GM10847 (cell line): ENCODE measurements around the gene TCEAL3.

Experiments
- POLR2A ChIP-seq: IDR thresholded peaks from 2 replicates; pipeline ENCODE4 v1.6.1; 2011; ENCODE audit not compliant: insufficient read length; ENCODE audit errors: extremely low read depth

The TCEAL3 gene

GRCh38 chrX:103614999-103615398 lies 7.2 kb downstream of the TCEAL3 start:
- no peak for TF ChIP-seq POLR2A

GRCh38 chrX:103615781-103616371 lies 8.1 kb downstream of the TCEAL3 start:
- no peak for TF ChIP-seq POLR2A

- TF ChIP-seq POLR2A = no peak
Observed at GRCh38 chrX:103616676-103617186, 9.0 kb downstream of the TCEAL3 start.

- no peak for TF ChIP-seq POLR2A
Observed at GRCh38 chrX:103624111-103624510, 16.3 kb downstream of the TCEAL3 start.

- TF ChIP-seq POLR2A = no peak
Observed at GRCh38 chrX:103626855-103627254, 19.1 kb downstream of the TCEAL3 start.

- TF ChIP-seq POLR2A = peak; percentile 30
Observed at GRCh38 chrX:103628386-103629317, 20.9 kb downstream of the TCEAL3 start, which contains the start of gene TCEAL1. TCEAL1 (plus strand) TSS chrX:103628975; CDS start chrX:103629917, 942 bp downstream.

GRCh38 chrX:103629318-103630170 lies 21.8 kb downstream of the TCEAL3 start:
- TF ChIP-seq POLR2A = no peak

- TF ChIP-seq POLR2A = no peak
Observed at GRCh38 chrX:103630171-103630511, 22.4 kb downstream of the TCEAL3 start.

GRCh38 chrX:103631145-103631544 lies 23.4 kb downstream of the TCEAL3 start:
- TF ChIP-seq POLR2A = no peak

GRCh38 chrX:103635436-103635835 lies 27.7 kb downstream of the TCEAL3 start:
- TF ChIP-seq POLR2A = no peak

- TF ChIP-seq POLR2A = no peak
Observed at GRCh38 chrX:103637604-103638338, 30.0 kb downstream of the TCEAL3 start.

GRCh38 chrX:103640401-103641155 lies 32.8 kb downstream of the TCEAL3 start:
- TF ChIP-seq POLR2A = no peak

- TF ChIP-seq POLR2A = no peak
Observed at GRCh38 chrX:103644125-103644524, 36.4 kb downstream of the TCEAL3 start.

GRCh38 chrX:103647630-103648029 lies 39.9 kb downstream of the TCEAL3 start:
- no peak for TF ChIP-seq POLR2A
